GM21737 (cell line): Measurements from ENCODE around the gene RHAG.
"Not testable (repeated sequence)": the region's sequence is repeated elsewhere in the genome, so short reads cannot be mapped to it uniquely, and the experiment has no call there.

Experiments used
- ATAC-seq: cut with Tn5 transposase; IDR thresholded peaks from one replicate; pipeline ENCODE4 v1.9.1; 2021; ENCODE audit warnings: mild to moderate bottlenecking, moderate library complexity; ENCODE audit not compliant: unreplicated experiment

Gene RHAG

DNA sequence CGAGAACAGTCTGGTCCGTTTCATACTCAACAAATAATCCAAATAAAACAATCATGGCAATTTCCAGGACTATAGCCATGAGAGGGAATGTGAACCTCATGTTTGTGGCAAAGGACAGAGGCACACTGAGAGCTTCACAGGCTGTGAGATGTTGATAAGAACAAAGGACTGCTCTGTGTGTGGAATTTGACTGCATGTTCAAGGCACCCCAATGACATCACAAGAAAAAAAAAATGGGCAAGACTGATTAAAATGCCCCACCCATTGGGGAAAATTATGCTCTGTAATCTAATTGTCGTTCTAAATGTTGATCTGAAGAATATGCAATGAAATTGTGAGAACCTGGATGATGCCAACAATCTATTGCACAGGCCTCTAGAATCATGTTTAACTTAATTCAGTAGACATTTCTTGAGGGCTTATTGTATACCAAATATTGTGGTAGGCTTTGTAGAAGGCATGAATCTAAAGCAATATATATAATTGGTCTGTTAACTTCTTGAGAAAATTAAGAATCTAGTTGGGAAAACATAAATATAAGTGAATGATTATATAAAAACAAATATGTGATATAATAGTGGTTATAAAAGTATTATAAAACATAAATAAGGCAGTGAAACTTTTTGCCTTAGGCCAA, at the start of gene RHAG:
Gene RHAG (minus strand): TSS at position 127 of the 637 bp plus-strand sequence. CDS start 27 bp downstream, at position 100.
- ATAC-seq, result no peak

DNA sequence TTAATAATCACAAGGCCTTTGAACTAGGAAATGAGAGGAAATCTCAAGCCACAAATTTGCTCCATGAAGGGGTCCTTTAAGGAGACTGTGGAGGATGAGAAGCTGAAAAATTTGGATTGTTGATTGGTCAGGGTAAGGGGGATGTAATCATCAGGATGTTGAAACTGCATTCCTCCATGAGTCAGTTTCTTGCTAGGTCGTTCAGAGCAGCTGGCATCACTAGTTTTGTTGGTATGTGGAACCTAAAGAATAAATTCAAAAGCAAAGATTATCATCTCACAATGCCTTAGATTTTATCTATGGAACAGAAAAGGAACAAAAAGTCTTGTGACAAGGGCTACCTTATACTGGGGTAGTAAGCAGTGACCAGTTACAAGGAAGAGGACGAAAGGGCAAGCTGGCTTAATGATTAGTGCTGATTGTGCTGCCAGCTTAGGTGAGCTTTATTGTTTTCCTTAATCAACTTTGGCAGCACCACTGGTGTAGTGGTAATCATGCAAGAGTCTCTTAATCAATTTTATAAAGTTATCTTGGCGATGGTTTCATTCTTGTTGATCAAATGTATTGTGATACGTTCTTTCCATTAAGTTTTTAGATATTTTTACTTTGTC, 40.1 kb upstream of the RHAG start:
- no peak for ATAC-seq

DNA sequence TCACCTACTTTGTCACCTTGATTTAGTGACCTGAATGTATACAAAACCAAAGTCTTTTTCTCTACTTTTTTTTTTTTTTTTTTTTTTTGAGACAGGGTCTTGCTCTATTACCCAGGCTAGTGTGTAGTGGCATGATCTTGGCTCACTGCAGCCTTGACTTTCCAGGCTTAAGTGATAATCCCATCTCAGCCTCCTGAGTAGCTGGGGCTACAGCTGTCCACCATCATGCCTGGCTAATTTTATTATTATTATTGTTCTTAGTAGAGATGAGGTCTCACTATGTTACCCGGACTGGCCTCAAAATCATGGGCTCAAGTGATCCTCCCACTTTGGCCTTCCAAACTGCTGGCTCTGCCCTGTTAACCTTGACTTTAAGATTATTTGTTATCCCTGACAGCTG, 39.2 kb upstream of the RHAG start:
- ATAC-seq, result no peak

DNA sequence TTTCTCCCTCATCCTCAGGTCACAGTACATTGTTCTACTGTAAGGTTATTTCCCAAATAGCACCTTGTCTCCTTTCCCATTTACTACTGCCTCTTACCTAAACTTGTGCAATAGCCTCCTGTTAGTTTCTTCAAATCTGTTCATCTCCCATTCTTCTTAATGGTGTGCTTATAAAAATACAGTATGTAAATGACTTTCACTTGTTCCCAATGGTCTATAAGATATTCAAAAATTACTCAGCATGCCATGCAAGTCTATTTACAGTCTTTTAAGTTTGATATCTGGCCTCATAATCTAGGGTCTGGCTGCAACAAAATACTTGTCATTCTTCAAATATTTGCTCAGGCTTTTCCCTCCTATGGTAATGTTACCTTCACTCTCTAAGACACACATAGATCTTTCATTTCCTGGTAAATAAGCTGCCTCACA, 31.5 kb upstream of the RHAG start:
- no peak for ATAC-seq

DNA sequence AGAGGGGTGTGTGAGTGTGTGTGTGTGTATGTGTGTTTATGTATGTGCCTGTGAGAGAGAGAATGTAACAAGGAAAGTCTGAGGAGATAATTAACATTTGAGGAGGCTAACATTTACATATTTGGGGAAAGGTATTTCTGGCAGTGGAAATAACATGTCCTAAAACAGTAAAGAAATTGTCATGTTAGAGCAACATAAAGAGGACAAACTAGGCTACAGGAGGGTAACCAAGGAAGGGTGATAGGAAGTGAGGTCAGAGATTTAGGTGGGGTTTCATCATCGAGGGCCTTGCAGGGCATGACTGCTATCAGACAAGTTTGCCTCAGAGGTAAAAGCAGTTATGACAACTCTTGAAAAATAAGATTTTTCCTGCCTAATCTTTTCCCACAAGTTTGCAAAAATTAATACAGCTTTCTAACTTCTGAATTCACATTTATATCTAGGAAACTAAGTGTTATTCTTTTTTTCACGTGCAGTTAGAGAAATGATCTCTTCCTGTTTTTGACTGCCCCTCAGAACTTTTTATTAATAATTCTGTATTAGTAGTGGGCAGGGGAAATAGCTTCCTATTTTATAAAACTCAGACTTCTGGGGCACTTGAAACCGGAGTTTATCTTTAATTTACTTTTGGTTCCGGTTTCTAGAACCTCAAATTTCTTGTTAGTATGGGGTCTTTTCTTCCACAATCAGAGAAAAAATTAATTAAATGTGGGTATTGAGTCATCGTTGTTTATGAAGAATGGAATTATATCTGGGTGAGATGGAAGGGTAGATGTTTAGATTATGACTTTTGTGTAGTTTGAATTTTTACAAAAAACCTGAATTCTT, 30.5 kb upstream of the RHAG start:
- no peak for ATAC-seq

DNA sequence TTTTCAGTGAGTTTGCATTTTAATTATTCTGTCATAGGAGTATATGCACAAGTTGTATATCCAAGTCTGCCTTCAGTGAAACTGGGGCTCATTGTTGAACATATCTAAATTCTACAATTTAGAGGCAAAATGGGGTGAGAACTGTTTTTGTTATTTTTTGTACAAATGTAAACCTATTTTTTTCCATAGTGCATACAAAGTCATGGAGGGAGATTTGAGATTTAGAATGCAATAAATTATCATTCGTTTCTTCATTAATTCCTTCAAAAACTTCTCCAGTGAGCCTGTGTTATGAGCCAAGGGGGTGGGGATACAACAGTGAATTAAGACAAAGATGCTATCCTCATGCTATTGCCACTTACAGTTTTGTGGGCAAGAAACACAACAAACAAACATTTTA, 29.8 kb upstream of the RHAG start:
- no peak for ATAC-seq

DNA sequence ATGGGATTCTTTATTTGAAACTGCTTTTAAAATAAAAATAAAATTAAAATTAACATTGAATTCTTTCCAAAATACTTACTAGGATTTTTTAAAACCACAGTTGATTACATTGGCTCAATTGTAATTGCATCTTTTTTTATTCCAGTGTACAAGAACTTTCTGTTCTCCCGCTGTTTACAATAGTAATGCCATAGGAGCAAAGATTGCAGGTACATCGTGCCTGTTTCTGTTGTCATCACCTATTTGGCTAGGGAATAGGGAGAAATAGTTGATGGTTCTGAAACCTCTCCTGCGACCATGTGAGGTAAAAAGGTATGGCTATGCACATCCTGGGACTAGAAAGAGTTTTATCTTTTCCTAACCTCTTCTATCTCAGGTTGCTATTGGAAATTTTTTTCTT, 28.2 kb upstream of the RHAG start:
- no peak for ATAC-seq

DNA sequence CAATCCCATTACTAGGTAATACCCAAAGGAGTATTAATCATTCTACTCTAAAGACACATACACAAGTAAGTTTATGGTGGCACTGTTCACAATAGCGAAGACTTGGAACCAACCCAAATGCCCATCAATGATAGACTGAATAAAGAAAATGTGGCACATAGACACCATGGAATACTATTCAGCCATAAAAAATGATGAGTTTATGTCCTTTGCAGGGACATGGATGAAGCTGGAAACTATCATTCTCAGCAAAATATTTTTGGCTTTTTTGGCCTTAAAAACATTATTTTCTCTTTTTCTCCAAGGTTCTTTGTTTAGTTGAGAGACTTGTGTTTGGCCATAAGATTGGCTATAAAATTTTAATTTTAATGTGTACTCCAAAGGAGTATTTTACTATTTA, 27.4 kb upstream of the RHAG start:
- not testable (repeated sequence) for ATAC-seq

DNA sequence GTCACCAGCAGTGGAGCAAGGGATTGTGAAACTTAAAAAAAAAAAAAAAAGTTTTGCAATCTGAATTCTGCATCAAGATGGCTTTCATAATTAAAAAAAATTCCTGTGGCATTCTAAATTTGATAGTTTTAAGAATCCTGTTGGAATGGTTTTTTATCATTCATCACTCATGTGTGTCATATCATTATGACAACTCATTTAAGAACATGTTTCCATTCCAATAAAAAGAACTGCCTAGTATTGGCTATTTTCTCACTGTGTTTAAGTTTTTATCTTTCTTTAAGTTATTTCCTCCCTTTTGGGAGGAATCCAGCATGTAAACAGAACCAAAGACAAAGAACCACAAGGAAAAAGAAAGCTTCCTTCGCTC, 26.2 kb upstream of the RHAG start:
- ATAC-seq, result no peak

DNA sequence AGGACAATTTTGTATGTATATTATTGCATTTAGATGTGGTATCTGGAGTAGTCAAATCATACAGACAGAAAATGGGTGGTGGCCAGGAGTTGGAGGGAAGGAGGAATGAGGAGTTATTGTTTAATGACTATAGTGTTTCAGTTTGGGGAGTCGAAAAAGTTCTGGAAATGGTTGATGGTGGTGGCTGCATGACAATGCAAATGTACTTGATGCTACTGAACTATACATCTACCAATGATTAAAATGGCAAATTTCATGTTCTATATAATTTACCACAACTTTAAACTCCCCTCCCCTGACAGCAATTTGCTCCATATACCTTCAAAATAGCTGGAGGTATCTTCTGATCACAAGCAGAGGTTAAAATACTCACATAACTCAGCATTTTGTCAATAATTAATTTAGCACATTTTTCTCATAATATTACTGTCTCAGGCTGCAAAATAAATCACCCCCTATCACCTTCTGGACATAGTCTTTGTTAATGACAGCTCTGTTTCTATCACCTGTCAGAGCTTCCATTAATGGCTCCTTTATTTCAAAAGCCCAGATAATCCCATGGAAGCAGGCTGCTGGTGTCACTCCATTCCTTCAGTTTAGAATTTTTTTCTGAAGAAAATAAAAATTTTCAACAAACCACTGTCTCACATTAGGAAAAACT, 25.7 kb upstream of the RHAG start:
- ATAC-seq, result no peak

DNA sequence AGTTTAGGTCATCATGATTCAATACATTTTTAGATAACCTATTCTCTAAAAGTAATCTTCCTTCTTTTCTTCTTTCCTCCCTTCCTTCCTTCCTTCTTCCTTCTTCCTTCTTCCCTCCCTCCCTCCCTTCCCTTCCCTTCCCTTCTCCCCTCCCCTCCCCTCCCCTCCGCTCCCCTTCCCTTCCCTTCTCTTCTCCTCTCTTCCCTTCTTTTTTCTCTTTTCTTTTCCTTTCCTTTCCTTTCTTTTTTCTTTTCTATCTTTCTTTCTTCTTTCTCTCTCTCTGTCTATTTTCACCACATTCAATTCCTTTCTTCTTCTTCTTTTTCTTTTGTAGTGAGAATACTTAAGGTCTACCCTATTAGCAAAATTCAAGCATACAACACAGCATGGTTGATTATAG, 17.3 kb upstream of the RHAG start:
- ATAC-seq, result no peak

DNA sequence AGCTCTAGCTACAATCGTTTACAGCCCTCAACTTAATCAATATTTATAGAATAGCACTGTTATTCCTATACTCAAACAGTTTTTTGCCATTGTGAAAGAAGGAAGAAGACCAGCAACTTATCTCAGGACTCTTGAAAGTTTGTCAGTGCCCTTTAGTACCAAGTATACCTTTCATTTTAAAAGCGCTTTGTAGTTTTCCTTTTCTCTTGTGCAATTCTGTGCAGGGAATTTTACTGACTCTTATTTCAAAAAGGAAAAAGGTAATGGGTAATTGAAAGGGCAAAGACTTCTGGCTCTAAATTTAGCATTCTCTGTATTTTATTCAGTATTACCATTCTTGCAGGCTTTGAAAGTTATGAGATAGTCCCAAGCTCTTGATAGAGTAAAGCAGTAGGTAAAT, 16.8 kb upstream of the RHAG start:
- ATAC-seq, result no peak

DNA sequence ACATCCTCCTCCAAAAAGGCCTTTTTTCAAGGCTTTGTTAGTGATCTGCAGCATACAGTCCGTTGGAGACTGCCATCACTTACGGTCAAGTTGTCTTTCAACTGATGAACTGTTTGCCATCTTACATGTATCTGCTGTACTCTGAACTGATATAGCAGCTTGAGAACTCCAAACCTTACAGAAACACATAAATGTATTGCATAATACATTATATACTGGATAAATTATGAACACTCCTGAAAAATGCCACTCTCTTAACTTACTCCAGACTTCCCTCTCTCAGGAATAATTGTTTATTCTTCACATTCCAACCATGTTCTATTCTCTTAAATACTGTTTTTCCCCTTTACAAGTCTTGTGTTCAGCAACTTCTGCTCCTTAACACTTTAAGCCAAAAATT, 14.6 kb upstream of the RHAG start:
- ATAC-seq, result no peak

DNA sequence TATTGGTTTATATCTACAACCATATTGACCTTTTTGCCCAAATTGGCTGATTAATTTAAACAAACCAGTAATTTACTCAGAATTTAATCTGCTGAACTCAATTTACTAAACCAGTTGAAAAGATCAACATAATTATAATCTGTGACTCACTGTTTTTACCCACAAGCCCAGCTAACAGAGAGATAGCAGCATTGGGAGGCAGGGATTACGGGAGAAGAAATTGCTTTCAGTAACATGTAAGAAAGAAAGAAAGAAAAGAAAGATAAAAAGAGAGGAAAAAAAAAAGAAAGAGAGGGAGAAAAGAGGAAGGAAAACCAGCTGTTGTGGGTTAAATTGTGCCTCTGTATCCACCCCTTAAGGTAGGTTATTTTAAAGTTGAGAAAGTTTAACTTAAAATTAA, 13.3 kb upstream of the RHAG start:
- ATAC-seq, result no peak

DNA sequence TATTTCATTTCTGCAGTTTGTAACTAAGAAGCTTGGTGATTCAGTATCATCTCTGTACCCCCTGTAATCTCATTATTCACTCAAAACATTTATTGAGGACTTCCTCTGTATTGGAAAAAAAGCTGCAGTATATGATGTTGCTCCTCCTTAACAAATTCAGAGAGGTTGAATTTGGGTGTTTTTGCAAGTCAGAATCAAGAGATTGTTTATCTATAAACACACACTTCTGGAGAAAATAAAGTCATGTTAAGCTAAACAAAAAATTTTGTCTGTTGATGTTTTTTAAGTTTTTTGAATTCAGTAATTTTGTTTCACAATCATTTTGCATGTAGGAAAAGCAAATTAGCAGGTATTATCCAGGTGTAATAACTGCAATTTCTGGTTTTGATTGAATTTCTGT, 11.4 kb upstream of the RHAG start:
- ATAC-seq, result no peak

DNA sequence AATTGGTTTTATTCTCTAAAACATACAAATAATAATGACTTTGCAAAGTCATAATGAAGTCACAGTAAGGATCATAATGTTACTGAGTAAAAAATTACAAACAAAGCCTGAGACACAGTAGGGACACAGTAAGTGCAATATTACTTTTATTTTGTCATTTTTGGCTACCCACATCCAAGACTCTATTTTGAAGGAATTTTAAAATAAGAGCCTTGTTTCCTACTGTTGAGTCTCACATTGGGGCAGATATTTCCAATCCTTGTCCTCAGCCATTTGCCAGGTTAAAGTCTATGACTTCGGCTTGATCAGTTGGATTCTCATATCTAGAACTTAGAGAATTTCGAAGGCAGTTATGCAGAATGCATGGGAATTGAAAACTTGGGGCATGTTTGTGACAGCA, 10.8 kb upstream of the RHAG start:
- ATAC-seq, result no peak

DNA sequence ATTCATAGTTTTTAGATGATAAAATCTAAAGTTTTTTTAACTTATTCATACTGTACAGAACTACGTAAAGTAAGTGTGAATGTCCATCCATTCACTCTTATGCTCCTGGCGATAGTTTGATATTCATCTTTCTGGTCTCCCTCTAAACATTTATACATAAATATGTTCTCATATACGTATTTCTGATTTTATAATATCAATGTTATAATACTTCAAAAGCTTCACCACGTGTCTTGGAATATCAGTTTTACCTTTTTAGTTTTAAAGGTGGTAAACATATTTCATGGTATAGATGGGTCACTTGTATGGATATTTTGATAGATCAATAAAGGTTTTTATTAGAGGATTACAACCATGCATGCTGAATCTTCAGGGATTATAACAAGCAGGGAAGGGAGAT, 10.3 kb upstream of the RHAG start:
- no peak for ATAC-seq

DNA sequence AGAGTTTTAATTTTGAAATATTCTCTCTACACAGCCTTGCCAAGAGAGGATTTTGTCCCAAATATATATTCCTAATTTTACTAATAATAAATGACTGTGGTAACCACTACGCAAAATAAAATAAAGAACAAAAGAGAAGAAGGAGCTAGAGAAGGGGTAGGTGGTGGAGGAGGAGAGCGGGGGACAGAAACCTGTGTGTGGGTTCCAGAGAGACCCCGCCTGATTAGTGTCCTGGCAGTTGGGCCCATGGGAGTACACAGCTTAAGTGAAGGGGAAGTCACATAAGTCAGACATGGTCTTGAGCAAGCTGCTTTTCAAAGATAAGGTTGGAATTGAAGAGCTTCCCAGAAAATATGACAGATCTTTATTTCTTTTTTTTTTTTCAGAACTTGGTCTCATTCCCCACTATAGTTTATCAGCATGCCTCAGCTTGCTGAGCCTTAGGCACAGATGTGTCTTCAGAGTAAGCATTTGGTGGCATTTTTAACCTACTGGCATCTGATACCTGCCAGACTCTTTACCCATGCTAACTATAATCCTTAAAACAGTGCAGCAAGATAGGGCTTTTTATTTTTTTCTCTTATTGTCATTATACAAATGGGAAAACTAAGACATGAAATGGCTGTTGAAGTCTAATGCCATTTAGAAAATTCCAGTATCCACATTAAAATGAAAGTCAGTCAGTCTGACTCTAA, 9.6 kb upstream of the RHAG start:
- ATAC-seq, result no peak

DNA sequence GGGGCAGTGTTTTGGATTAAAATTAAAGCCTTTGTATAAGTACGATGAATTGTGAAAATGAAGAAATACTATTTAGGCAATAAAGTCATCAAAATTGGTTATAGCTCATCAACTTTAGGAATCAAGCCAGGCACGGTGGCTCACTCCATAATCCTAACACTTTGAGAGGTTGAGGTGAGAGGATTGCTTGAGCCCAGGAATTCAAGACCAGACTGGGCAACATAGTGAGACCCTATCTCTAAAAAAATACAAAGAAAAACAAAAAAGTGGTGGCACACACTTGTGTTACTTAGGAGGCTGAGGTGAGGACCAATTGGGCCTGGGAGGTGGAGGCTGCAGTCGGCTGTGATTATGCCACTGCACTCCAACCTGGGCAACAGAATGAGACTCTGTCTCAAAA, 8.5 kb upstream of the RHAG start:
- ATAC-seq, result no peak

DNA sequence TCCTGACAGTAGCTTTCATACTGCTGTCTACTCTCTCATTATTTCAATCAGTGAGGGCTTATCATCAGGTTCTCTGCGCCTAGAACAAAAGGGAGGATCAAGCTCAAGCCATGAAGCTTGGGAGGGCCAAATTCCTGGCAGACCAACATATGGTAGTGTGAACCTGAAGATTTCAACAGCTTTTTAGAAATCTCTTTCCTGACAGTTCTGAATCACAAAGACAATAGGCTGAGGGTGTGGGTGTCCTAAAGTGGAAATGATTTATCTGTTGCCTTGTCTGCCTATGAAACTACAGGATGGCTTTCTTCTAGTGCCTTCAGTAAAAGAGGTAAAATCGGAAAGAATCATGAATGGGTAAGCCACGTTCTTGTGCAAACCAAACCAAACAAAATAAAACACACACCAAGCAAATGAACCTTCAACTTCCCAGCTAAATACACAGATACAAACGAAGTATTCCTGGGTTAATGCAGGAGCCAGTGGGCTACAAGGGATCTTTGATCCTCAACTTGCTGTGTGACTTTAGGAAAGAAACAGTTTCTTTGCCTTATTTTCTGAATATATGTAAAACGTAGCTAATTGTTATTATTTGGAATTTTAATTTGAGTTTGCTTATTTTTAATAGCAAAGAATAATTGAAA, 2.7 kb upstream of the RHAG start:
- ATAC-seq, result no peak

DNA sequence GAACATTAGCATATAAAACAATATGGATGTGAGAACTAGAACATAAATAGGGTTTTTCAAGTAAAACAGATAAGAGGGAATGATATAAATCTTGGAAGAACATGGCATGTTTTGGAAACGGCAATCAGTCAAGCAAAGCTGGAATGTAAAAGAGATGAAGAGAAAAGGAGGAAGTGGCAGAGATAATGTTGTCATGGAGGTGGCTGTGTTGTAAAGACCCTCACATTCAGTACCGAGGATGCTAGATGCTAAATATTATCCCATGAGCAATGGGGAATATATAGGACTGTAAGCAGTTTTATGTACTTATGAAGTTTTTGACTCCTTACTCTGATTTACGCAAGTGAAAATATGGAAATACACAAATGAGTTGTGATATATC, 702 bp upstream of the RHAG start:
- no peak for ATAC-seq
